K562 (cell line): Measurements from ENCODE around the gene THSD8. TPM values are rescaled to one million over a fixed set of nuclear protein-coding genes. Genes with fewer than 3 reads are reported as not detected.

ENCODE experiments used
- ARNT ChIP-seq, 2 experiments: fragments of 450-650 bp; IDR thresholded peaks; 2 replicates each; pipeline ENCODE4 v1.6.1; 2016; ENCODE audit warnings: mild to moderate bottlenecking in 1 of 2
- BRF1 ChIP-seq: IDR thresholded peaks from 3 replicates; pipeline ENCODE4 v1.6.1; 2011; ENCODE audit warnings: borderline replicate concordance, mild to moderate bottlenecking; ENCODE audit not compliant: insufficient read length; ENCODE audit errors: extremely low read depth
- ELF1 ChIP-seq: fragments of 200-800 bp; sonication (Bioruptor generic); IDR thresholded peaks from 2 replicates; pipeline ENCODE4 v1.6.1; 2016; ENCODE audit warnings: missing genetic modification characterization, missing compliant biosample characterization
- EP300 ChIP-seq: IDR thresholded peaks from 2 replicates; pipeline ENCODE4 v1.6.1; 2012; ENCODE audit warnings: low read length, improper control_type of control experiment
- MAFF ChIP-seq: IDR thresholded peaks from 2 replicates; pipeline ENCODE4 v1.6.1; 2012; ENCODE audit warnings: low read length, improper control_type of control experiment
- MIER1 ChIP-seq: fragments of 450-650 bp; IDR thresholded peaks from 2 replicates; pipeline ENCODE4 v1.6.1; 2016; ENCODE audit warnings: antibody characterized with exemption, mild to moderate bottlenecking, low read depth
- NBN ChIP-seq: fragments of 450-650 bp; IDR thresholded peaks from 2 replicates; pipeline ENCODE4 v1.6.1; 2016; ENCODE audit warnings: low read depth, mild to moderate bottlenecking
- POLR3A ChIP-seq: IDR thresholded peaks from 2 replicates; pipeline ENCODE4 v1.6.1; 2011; ENCODE audit warnings: borderline replicate concordance, mild to moderate bottlenecking, moderate library complexity; ENCODE audit not compliant: insufficient read length, insufficient read depth; ENCODE audit errors: extremely low read depth
- RFX5 ChIP-seq: IDR thresholded peaks from 2 replicates; pipeline ENCODE4 v1.6.1; 2011; ENCODE audit warnings: low read depth, mild to moderate bottlenecking, improper control_type of control experiment, low read length
- TAF1 ChIP-seq: IDR thresholded peaks from 2 replicates; pipeline ENCODE4 v1.6.1; 2011; ENCODE audit warnings: mild to moderate bottlenecking, low read length, moderate library complexity; ENCODE audit not compliant: insufficient read depth, control insufficient read depth, severe bottlenecking; ENCODE audit errors: extremely low read depth
- TSC22D4 ChIP-seq: fragments of 450-650 bp; IDR thresholded peaks from 2 replicates; pipeline ENCODE4 v1.6.1; 2016; ENCODE audit warnings: missing genetic modification characterization, missing biosample characterization, control low read depth
- ZNF217 ChIP-seq: sonication (generic); formaldehyde crosslinking; IDR thresholded peaks from 2 replicates; pipeline ENCODE4 v1.8.0; 2022; ENCODE audit warnings: mild to moderate bottlenecking, missing genetic modification reagents
- ZNF551 ChIP-seq: fragments of 250-450 bp; sonication (Bioruptor Pico); IDR thresholded peaks from 2 replicates; pipeline ENCODE4 v1.5.0; 2021; ENCODE audit warnings: mild to moderate bottlenecking, moderate library complexity
- ZNF766 ChIP-seq: fragments of 200-800 bp; sonication (Bioruptor generic); conservative IDR thresholded peaks from 2 replicates; pipeline ENCODE4 v1.6.1; 2016; ENCODE audit warnings: missing genetic modification characterization, missing compliant biosample characterization
- polyA plus RNA-seq, 8 experiments: library from polyadenylated mRNA; depleted of rRNA in 4 of 8; stranded (reverse) in 5 of 8; unstranded in 3 of 8; fragments of >200 nt; fragmentation: Nextera tagmentation in 2 of 8; fragmentation: Illumina TruSeq in 1 of 8; extraction: Ambion mirVana in 2 of 8; extraction: Trizol in 1 of 8; gene quantifications; 2 replicates each; pipeline versions ENCODE4 v1.2.1 to v1.2.3, GENCODE V29; 2011 to 2014; ENCODE audit warnings: inconsistent platforms in 1 of 8, missing spikeins in 1 of 8
- total RNA-seq, 7 experiments: library from RNA; depleted of rRNA in 6 of 7; stranded (reverse); fragments of >200 nt in 6 of 7; fragmentation: Illumina TruSeq in 2 of 7; extraction: Trizol in 2 of 7; gene quantifications; 2 replicates each; pipeline versions ENCODE4 v1.2.1 to v1.2.3, GENCODE V29; 2011 to 2021; ENCODE audit warnings: low replicate concordance in 1 of 7
- TF ChIP-seq, protein P1 (sequence below): fragments of 250-450 bp; sonication (Bioruptor Pico); IDR thresholded peaks from 2 replicates; pipeline ENCODE4 v1.5.0; 2020; ENCODE audit warnings: mild to moderate bottlenecking, borderline replicate concordance
- TF ChIP-seq, protein P2 (sequence below): sonication (generic); formaldehyde crosslinking; IDR thresholded peaks from 2 replicates; pipeline ENCODE4 v1.9.0; 2022; ENCODE audit warnings: mild to moderate bottlenecking, missing genetic modification reagents
- TF ChIP-seq, protein P3 (sequence below): sonication (generic); formaldehyde crosslinking; IDR thresholded peaks from 2 replicates; pipeline ENCODE4 v1.8.0; 2022; ENCODE audit warnings: mild to moderate bottlenecking, low read depth, missing genetic modification reagents

THSD8 gene
- total and polyA plus RNA-seq, 9 of the 15 experiments (the other 6 are each of a cell fraction or from before 2014, with no cell fraction given), result 8.4 to 42.4 (median 19.9) TPM; not detected in 2

DNA sequence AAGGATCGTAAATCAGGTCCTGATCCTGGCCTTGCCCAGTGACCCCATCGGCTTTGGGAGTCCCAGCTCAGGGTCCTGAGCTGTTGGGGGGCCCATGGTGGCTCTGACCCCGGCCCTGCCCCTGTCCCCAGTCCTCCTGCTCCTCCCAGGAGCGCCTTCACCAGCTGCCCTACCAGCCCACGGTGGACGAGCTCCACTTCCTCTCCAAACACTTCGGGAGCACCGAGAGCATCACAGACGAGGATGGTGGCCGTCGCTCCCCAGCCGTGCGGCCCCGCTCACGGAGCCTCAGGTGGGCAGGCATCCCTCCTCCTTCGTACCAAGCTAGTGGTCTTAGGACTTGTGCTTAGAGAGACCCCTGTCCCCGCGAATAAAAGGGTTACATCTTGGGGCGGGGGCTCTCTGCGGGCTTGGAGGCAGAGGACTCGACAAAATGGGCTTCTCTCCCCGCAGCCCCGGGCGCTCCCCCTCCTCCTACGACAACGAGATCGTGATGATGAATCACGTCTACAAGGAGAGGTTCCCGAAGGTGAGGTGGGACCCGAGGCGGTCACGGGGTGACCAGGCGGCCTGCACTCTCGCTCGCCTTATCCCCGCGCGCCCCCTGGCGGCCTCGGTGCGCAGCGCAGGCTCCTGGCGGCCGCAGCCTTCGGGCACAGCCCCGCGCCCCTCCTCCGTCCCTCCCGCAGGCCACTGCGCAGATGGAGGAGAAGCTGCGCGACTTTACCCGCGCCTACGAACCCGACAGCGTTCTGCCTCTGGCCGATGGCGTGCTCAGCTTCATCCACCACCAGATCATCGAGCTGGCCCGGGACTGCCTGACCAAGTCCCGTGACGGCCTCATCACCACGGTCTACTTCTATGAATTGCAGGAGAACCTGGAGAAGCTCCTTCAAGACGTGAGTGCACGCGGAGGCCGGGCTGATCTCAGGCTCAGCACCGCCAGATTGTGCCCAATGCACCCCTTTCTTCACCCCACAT is 45.6 kb downstream of the THSD8 start (continued):
- TF ChIP-seq MIER1, result no peak
- TF ChIP-seq, protein P1, sequence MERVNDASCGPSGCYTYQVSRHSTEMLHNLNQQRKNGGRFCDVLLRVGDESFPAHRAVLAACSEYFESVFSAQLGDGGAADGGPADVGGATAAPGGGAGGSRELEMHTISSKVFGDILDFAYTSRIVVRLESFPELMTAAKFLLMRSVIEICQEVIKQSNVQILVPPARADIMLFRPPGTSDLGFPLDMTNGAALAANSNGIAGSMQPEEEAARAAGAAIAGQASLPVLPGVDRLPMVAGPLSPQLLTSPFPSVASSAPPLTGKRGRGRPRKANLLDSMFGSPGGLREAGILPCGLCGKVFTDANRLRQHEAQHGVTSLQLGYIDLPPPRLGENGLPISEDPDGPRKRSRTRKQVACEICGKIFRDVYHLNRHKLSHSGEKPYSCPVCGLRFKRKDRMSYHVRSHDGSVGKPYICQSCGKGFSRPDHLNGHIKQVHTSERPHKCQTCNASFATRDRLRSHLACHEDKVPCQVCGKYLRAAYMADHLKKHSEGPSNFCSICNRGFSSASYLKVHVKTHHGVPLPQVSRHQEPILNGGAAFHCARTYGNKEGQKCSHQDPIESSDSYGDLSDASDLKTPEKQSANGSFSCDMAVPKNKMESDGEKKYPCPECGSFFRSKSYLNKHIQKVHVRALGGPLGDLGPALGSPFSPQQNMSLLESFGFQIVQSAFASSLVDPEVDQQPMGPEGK (CRISPR knock-in tag), result no peak
- TF ChIP-seq NBN, result no peak
- TF ChIP-seq ZNF217 (CRISPR knock-in tag), result no peak
- TF ChIP-seq ELF1 (tag), result no peak
- no peak for TF ChIP-seq ZNF766 (CRISPR knock-in tag)
- TF ChIP-seq TAF1, result no peak
- TF ChIP-seq, protein P2, sequence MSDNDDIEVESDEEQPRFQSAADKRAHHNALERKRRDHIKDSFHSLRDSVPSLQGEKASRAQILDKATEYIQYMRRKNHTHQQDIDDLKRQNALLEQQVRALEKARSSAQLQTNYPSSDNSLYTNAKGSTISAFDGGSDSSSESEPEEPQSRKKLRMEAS (CRISPR knock-in tag), result peak; percentile 88
- TF ChIP-seq, protein P3, sequence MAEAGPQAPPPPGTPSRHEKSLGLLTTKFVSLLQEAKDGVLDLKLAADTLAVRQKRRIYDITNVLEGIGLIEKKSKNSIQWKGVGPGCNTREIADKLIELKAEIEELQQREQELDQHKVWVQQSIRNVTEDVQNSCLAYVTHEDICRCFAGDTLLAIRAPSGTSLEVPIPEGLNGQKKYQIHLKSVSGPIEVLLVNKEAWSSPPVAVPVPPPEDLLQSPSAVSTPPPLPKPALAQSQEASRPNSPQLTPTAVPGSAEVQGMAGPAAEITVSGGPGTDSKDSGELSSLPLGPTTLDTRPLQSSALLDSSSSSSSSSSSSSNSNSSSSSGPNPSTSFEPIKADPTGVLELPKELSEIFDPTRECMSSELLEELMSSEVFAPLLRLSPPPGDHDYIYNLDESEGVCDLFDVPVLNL, result peak; percentile 48; the same call in 1 of the 2 replicates
- no peak for TF ChIP-seq ZNF551 (CRISPR knock-in tag)
- no peak for TF ChIP-seq POLR3A
- TF ChIP-seq TSC22D4 (tag), result no peak
- TF ChIP-seq MAFF, result no peak
- TF ChIP-seq BRF1, result no peak
- TF ChIP-seq ARNT (IDR thresholded peaks at IDR 0.05), result no peak
- no peak for TF ChIP-seq RFX5
- TF ChIP-seq EP300, result peak; percentile 32; the same call in 1 of the 2 replicates
